ENCODE data around the gene ABHD4.

GRCh38 chr14:22587247-22587646 lies 10.9 kb upstream of the ABHD4 start:
- TF ChIP-seq CTCF (conservative IDR thresholded peaks at IDR 0.05; ENCODE audit: low read length) = no peak
- TF ChIP-seq EZH2phosphoT487 (IDR thresholded peaks at IDR 0.05; ENCODE audit: borderline replicate concordance, low read depth, low read length) = no peak
